SJCRH30 (cell line): Measurements from ENCODE around the gene HLA-DQB2. TPM values are rescaled to one million over a fixed set of nuclear protein-coding genes. Genes with fewer than 3 reads are reported as not detected.

Source experiments
- DNase-seq, 2 experiments: peaks; one replicate each; pipeline ENCODE4 v3.0.0-alpha.2; 2015 to 2020
- H3K27ac ChIP-seq: fragments of 250-450 bp; sonication (Bioruptor Pico); 2 replicates; pipeline ENCODE4 v1.5.1; 2020; ENCODE audit warnings: mild to moderate bottlenecking, moderate library complexity
- H3K27me3 ChIP-seq: fragments of 250-450 bp; sonication (Bioruptor Pico); 2 replicates; pipeline ENCODE4 v1.5.1; 2020; ENCODE audit warnings: mild to moderate bottlenecking, moderate library complexity
- H3K36me3 ChIP-seq: fragments of 250-450 bp; sonication (Bioruptor Pico); 2 replicates; pipeline ENCODE4 v1.5.1; 2020; ENCODE audit warnings: mild to moderate bottlenecking, moderate library complexity
- H3K4me1 ChIP-seq: fragments of 250-450 bp; sonication (Bioruptor Pico); 2 replicates; pipeline ENCODE4 v1.5.1; 2020; ENCODE audit warnings: mild to moderate bottlenecking, moderate library complexity
- H3K4me3 ChIP-seq: fragments of 250-450 bp; sonication (Bioruptor Pico); 2 replicates; pipeline ENCODE4 v1.5.1; 2020; ENCODE audit warnings: mild to moderate bottlenecking, moderate library complexity
- H3K9me3 ChIP-seq: fragments of 250-450 bp; sonication (Bioruptor Pico); replicated peaks from 2 replicates; pipeline ENCODE4 v1.5.1; 2020; ENCODE audit warnings: mild to moderate bottlenecking, moderate library complexity
- total RNA-seq: library from RNA; depleted of rRNA; stranded (reverse); fragments of >200 nt; shearing (Covaris generic); gene quantifications from 2 replicates; pipeline ENCODE4 v1.2.3, GENCODE V29; 2014; rRNA removed

HLA-DQB2 gene
- total RNA-seq, 1 experiment from 2014 or later = not detected

DNA sequence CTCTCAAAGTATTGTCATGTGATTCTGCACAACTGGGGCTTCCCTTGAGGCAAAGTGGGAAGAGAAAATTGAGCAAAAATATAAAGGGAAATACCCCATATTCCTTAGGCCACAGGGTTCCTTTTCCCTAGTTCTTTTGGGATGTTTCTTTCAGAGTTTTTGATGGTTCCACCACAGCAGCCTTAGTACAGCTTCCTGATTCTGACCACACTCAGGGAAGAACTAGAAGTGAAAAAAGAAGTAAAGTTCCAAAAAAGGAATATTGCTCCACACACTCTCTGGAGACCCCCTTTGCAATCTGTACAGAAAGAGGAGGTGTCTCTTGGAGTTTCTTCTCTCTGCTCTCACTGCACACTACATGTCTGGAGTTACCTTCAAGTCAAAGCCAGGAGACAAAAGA is 50.1 kb downstream of the HLA-DQB2 start:
- no peaks in the 10 kb centered on the region for H3K4me1 ChIP-seq
- no peaks in the 10 kb centered on the region for H3K36me3 ChIP-seq
- no peaks in the 10 kb centered on the region for H3K27me3 ChIP-seq
- no peak for DNase-seq
- H3K4me3 ChIP-seq = no peak overlapping the region
- no peak overlapping the region for H3K27ac ChIP-seq
- H3K9me3 ChIP-seq = no peaks in the 10 kb centered on the region

DNA sequence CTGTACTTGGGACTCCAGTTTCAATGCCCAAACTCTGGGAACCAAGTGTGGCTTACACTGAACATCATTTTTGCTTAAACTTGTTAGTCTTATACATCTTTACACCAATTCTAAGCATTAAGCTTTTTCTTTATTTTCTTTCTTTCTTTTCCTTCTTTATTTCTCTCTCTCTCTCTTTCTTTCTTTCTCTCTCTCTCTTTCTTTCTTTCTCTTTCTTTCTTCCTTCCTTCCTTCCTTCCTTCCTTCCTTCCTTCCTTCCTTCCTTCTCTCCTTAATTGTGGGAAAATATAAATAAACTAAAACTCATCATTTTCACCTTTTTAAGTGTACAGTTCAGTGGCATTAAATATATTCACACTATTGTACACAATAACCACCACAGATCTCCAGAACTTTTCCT is 53.7 kb downstream of the HLA-DQB2 start:
- H3K4me3 ChIP-seq = no peak overlapping the region
- DNase-seq = no peak
- H3K36me3 ChIP-seq = no peaks in the 10 kb centered on the region
- H3K4me1 ChIP-seq = no peaks in the 10 kb centered on the region
- no peaks in the 10 kb centered on the region for H3K27me3 ChIP-seq
- no peak overlapping the region for H3K27ac ChIP-seq
- no peaks in the 10 kb centered on the region for H3K9me3 ChIP-seq

Other genes with a start within 250 kb of the HLA-DQB2 start
- gene HLA-DRB5, start 233.2 kb downstream of the HLA-DQB2 start, total RNA-seq = not detected in 2 replicates
- not detected in 2 replicates for gene HLA-DRB1, start 173.7 kb downstream of the HLA-DQB2 start, total RNA-seq
- not detected in 2 replicates for gene HLA-DQA1, start 126.1 kb downstream of the HLA-DQB2 start, total RNA-seq
- not detected in 2 replicates for gene HLA-DQB1, start 96.9 kb downstream of the HLA-DQB2 start, total RNA-seq
- gene HLA-DQA2, start 22.1 kb downstream of the HLA-DQB2 start, total RNA-seq = not detected in 2 replicates
- 0.10 and 0.28 TPM in 2 replicates for gene HLA-DOB, start 53.5 kb upstream of the HLA-DQB2 start, total RNA-seq
- gene TAP2, start 75.2 kb upstream of the HLA-DQB2 start, total RNA-seq = 17.1 and 17.4 TPM in 2 replicates
- 0.18 and 0.33 TPM in 2 replicates for gene PSMB8, start 80.5 kb upstream of the HLA-DQB2 start, total RNA-seq
- 0.43 and 0.81 TPM in 2 replicates for gene TAP1, start 90.2 kb upstream of the HLA-DQB2 start, total RNA-seq
- gene PSMB9, start 90.7 kb upstream of the HLA-DQB2 start, total RNA-seq = 0.18 TPM in 1 of 2 replicates, not detected in the other
- gene HLA-DMB, start 177.5 kb upstream of the HLA-DQB2 start, total RNA-seq = not detected in 2 replicates
- gene HLA-DMA, start 189.6 kb upstream of the HLA-DQB2 start, total RNA-seq = 0.14 and 0.51 TPM in 2 replicates
- 178 and 199 TPM in 2 replicates for gene BRD2, start 205.1 kb upstream of the HLA-DQB2 start, total RNA-seq
- 0.16 TPM in 1 of 2 replicates, not detected in the other for gene HLA-DOA, start 246.1 kb upstream of the HLA-DQB2 start, total RNA-seq